Measurements from ENCODE around the gene DUSP10.

DUSP10 gene

GRCh38 chr1:221695301-221695700 lies 46.6 kb downstream of the DUSP10 start:
- Histone ChIP-seq H3K4me2 (ENCODE audit: low read length) (no peak overlapping the region), H3K9me3 (ENCODE audit: low read length) (no peaks in the 10 kb centered on the region), H3K27ac (ENCODE audit: low read depth, low read length, poor library complexity, severe bottlenecking) (no peak overlapping the region), H3K27me3 (ENCODE audit: insufficient read depth, low read length) (no peaks in the 10 kb centered on the region), H3K9ac (ENCODE audit: low read length) (no peak overlapping the region), H3K9me2 (ENCODE audit: low read depth, low read length) (no peaks in the 10 kb centered on the region), H3K79me2 (ENCODE audit: insufficient read depth, low read length) (no peaks in the 10 kb centered on the region), H3K4me1 (ENCODE audit: insufficient read depth, low read length, severe bottlenecking) (no peaks in the 10 kb centered on the region), H3K36me3 (ENCODE audit: insufficient read depth, low read length) (peaks cover 4% of the 10 kb centered on the region; the same call in 1 of the 2 replicates), H3F3A (ENCODE audit: insufficient read depth, low read length) (no peaks in the 10 kb centered on the region), H2AFZ (ENCODE audit: low read length) (no peak overlapping the region), H3K4me3 (ENCODE audit: low read depth, low read length, poor library complexity, severe bottlenecking) (no peak overlapping the region), H4K20me1 (ENCODE audit: insufficient read depth, low read length) (no peaks in the 10 kb centered on the region)
- TF ChIP-seq CTCF (IDR thresholded peaks at IDR 0.05; ENCODE audit: low read length) (no peak), EZH2 (IDR thresholded peaks at IDR 0.05; ENCODE audit: borderline replicate concordance, low read length) (no peak)

GRCh38 chr1:221694109-221694508 lies 47.8 kb downstream of the DUSP10 start:
- H2AFZ ChIP-seq (ENCODE audit: low read length) = no peak overlapping the region
- H3K4me1 ChIP-seq (ENCODE audit: insufficient read depth, low read length, severe bottlenecking) = no peaks in the 10 kb centered on the region
- H3F3A ChIP-seq (ENCODE audit: insufficient read depth, low read length) = no peaks in the 10 kb centered on the region
- H3K9ac ChIP-seq (ENCODE audit: low read length) = no peak overlapping the region
- no peaks in the 10 kb centered on the region for H3K27me3 ChIP-seq (ENCODE audit: insufficient read depth, low read length)
- H3K9me3 ChIP-seq (ENCODE audit: low read length) = no peaks in the 10 kb centered on the region
- H3K36me3 ChIP-seq (ENCODE audit: insufficient read depth, low read length) = peaks cover 4% of the 10 kb centered on the region; the same call in 1 of the 2 replicates
- H3K4me2 ChIP-seq (ENCODE audit: low read length) = no peak overlapping the region
- H3K27ac ChIP-seq (ENCODE audit: low read depth, low read length, poor library complexity, severe bottlenecking) = no peak overlapping the region
- TF ChIP-seq CTCF (IDR thresholded peaks at IDR 0.05; ENCODE audit: low read length) (no peak), EZH2 (IDR thresholded peaks at IDR 0.05; ENCODE audit: borderline replicate concordance, low read length) (no peak)
- no peaks in the 10 kb centered on the region for H4K20me1 ChIP-seq (ENCODE audit: insufficient read depth, low read length)
- no peaks in the 10 kb centered on the region for H3K79me2 ChIP-seq (ENCODE audit: insufficient read depth, low read length)
- no peaks in the 10 kb centered on the region for H3K9me2 ChIP-seq (ENCODE audit: low read depth, low read length)
- no peak overlapping the region for H3K4me3 ChIP-seq (ENCODE audit: low read depth, low read length, poor library complexity, severe bottlenecking)

GRCh38 chr1:221693087-221693486 lies 48.8 kb downstream of the DUSP10 start:
- TF ChIP-seq EZH2 (IDR thresholded peaks at IDR 0.05; ENCODE audit: borderline replicate concordance, low read length) (no peak), CTCF (IDR thresholded peaks at IDR 0.05; ENCODE audit: low read length) (peak; percentile 48)
- Histone ChIP-seq H3K9me3 (ENCODE audit: low read length) (no peaks in the 10 kb centered on the region), H3K36me3 (ENCODE audit: insufficient read depth, low read length) (peaks cover 2% of the 10 kb centered on the region; the same call in 1 of the 2 replicates), H3K4me1 (ENCODE audit: insufficient read depth, low read length, severe bottlenecking) (no peaks in the 10 kb centered on the region), H3K79me2 (ENCODE audit: insufficient read depth, low read length) (no peaks in the 10 kb centered on the region), H3F3A (ENCODE audit: insufficient read depth, low read length) (no peaks in the 10 kb centered on the region), H3K4me3 (ENCODE audit: low read depth, low read length, poor library complexity, severe bottlenecking) (no peak overlapping the region), H3K27me3 (ENCODE audit: insufficient read depth, low read length) (no peaks in the 10 kb centered on the region), H3K9me2 (ENCODE audit: low read depth, low read length) (no peaks in the 10 kb centered on the region), H2AFZ (ENCODE audit: low read length) (no peak overlapping the region), H3K4me2 (ENCODE audit: low read length) (no peak overlapping the region), H4K20me1 (ENCODE audit: insufficient read depth, low read length) (no peaks in the 10 kb centered on the region), H3K9ac (ENCODE audit: low read length) (no peak overlapping the region), H3K27ac (ENCODE audit: low read depth, low read length, poor library complexity, severe bottlenecking) (no peak overlapping the region)

Measured in OCI-LY1 (cell line).